GM21381 (cell line): ENCODE data around the gene NUP210L.

Source experiments
- ATAC-seq: cut with Tn5 transposase; IDR thresholded peaks from one replicate; pipeline ENCODE4 v1.9.1; 2021; ENCODE audit warnings: mild to moderate bottlenecking, moderate library complexity; ENCODE audit not compliant: unreplicated experiment

Gene NUP210L

GRCh38 chr1:153968000-153968363, 186.9 kb downstream of the NUP210L start:
- ATAC-seq, result no peak

DNA sequence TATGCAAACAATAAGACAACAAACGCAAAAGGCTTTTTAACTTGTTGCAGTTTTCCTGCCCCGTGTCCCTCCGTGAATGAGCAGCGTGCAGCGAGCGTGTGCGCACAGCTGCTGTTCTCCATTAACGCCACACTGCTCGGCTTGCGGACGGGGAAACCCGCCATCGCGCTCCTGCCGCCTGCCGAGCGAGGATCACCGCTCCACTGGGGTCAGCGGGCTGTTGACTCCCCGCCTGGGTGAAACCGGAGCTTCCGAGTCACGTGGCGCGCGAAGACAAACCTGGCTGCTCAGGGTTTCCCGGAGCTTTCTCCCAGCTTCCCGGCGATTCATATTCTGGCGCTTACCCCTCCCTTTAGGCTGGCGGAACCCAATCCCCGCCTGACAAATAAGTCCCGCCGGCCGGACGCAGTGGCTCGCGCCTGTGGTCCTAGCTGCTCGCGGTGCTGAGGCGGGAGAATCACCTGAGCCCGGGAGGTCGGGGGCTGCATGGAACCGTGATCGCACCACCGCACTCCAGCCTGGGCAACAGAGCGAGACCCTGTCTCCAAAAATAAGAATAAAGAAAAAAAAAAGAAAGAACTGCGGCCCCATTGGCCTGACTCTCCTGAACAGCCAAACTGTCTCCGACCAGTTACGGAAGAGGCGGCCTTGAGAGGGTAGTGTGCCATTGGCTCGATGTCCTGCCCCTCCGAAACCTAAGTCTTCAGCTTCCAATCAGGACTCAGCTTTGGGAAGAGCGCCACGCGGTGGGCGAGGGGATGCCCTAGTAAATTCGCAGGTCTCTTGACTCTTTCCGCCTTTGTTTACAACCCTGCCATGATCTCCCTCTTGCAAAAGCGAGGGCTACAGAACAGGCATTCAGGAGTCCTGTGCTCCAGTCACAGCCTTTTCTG, 187.5 kb downstream of the NUP210L start, which contains the start of gene CREB3L4:
TSS of gene CREB3L4 (plus strand) at position 796 of the 893 bp plus-strand sequence. CDS start 624 bp downstream, outside the sequence.
- peak; percentile 65 for ATAC-seq

DNA sequence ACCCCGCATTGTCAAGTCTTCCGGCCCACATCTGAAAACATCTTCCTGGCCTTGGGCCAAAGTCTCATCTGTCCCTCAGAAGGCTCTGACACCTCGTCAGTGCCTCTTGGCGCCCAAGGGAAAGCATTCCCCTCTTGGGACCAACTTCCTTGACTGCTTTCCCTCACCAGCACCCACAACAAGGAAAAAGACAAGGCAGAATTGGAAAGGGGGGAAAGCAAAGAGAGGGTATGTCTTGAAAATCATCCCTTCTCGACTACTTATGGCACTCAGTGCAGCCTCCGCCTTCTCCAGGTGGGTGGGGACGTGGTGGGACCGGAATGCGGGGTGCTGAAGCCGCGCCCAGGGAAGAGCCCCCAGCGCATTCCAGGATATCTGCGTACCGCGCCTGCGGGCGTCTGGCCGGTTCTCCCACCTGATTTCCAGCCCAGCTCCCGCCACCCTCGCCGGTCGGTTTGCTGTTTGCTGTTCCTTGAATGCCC, 191.0 kb downstream of the NUP210L start:
- no peak for ATAC-seq

GRCh38 chr1:153963030-153963849, 191.6 kb downstream of the NUP210L start, which contains the start of gene SLC39A1:
SLC39A1 (minus strand) TSS chr1:153963537; CDS start chr1:153962715, 822 bp downstream.
- ATAC-seq, result peak; percentile 50

DNA sequence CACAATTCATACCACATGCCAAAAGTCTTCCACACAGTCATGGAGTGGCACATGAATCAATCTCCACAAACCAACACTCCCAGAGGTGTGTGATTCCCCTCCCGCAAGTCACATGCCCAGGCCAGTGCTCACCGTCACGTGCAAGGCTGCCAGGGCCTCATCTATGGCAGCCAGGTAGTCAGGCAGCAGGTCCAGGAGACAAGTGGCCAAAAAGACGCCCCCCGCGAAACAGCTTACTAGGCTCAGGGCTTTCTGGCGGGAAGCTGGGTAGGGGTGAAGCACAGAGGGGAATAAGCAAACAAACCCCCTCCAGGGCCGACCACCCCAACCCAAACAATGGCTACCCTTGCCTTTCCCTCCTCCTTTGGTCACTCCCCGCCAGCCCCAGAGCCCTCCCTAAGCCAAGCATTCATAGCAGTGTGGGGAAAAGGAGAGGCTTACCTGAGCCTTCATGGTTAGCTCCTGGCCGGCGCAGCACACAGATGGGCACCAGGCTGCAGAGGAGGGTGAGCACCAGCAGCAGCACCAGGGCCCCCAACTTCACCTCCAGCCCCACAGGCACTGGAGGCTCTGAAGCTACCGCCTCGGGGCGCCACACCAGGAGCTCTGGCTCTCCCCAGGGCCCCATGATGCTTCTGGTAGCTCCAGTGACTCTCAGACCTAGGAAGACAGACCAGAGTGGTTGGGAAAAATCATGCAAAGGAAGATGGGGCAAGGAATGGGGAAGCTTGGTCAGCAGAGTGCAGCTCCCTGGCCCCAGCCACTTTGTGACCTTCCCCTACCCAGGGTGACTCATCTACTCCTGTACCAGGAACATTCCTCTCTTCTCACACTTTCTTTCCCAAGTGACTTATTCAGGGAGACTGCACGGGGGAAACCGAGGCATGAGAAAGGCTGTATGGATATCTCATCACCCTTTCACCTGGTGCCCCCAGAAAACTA, 192.5 kb downstream of the NUP210L start:
- no peak for ATAC-seq

- no peak for ATAC-seq
Measured at GRCh38 chr1:153961421-153961820, 193.5 kb downstream of the NUP210L start.

- no peak for ATAC-seq
Measured at GRCh38 chr1:153960206-153960605, 194.7 kb downstream of the NUP210L start.

GRCh38 chr1:153959454-153959853, 195.4 kb downstream of the NUP210L start:
- ATAC-seq, result no peak

- ATAC-seq, result no peak
Measured at GRCh38 chr1:153958961-153959260, 196.0 kb downstream of the NUP210L start.

DNA sequence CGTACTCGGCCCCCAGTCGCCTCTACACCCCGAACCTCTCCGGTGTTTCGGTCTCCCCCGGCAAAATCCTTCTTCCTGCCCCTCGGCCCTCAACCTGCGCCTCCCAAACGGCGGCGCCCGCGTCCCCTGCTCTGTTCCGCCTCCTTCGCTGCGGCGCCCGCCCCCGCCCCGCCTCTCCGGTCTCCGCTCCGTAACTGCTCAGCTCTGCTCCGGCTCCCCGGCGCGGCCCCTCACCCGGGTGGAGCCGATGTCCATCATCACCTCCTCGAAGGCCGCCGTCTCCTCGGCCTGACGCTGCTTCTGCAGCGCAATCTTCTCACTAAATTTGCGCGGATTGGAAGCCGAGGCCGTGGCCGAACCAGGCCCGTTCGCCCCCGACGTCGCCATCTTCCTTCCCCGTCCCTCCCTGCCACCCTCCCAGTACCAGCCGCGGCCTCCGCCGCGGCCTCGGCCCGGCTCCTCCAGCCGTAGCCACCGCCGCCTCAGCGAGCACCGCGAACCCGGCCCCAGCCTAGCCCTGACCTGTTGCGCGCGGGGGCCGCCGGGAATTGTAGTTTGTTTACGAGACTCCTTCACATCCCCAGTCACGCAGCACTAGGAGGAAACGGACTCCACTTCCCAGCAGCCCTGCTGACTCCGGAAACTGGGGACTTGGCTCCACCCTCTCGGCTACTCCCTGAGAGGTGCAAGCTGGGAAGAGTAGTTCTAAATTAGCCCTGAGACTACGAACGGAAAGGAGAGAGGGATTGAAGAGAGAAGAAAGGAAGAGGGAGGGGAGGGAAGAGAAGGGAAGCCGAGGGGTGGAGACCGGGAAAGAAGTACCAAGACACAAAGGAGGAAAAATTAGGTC, 196.5 kb downstream of the NUP210L start, which contains the start of gene CRTC2:
TSS of gene CRTC2 (minus strand) at position 502 of the 850 bp plus-strand sequence. CDS start at position 387, 115 bp downstream.
- ATAC-seq, result peak; percentile 62

- peak; percentile 7 for ATAC-seq
Measured at GRCh38 chr1:153957744-153958110, 197.1 kb downstream of the NUP210L start.

- ATAC-seq, result no peak
Measured at GRCh38 chr1:153956997-153957715, 197.7 kb downstream of the NUP210L start.

DNA sequence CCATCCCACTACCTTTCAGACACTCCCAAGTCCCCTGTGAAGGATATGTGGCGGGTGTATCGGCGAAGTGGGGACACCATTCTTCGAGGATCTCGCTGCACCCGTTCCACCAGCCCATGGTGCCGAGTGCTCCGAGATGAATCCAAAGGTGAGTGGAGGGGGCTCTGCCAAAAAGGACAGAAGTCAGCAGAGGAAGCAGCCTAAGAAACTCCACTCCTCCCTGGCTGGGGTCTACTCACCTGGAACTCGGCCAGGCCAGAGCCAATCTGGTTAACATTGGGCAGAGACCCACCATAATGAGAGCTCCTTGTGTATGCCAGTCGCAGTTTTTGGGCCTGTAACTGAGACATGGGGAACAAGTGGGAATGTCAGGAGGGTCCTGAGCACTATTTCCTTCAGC, 200.0 kb downstream of the NUP210L start:
- no peak for ATAC-seq

GRCh38 chr1:153953859-153954365, 201.0 kb downstream of the NUP210L start:
- no peak for ATAC-seq

GRCh38 chr1:153951801-153952200, 203.1 kb downstream of the NUP210L start:
- ATAC-seq, result no peak

DNA sequence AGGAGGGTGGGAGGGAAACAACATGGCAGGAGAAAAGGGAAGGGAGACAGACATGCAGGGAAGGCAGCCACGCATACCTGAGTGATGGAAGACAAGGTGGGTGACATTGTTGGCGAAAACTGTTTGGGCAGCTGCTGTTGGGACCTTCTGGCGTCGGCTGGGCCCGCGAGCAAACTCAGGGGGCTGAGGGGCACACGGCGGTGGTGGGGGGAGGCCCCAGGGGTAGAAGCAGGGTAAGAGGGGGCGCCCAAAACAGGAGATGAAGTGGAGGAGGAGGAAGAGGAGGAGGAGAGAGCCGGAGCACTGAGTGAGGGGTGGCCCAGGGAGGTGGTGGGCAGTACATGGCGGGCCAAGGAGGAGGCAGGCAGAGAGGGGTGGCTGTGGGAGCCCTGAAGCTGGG, 203.7 kb downstream of the NUP210L start:
- ATAC-seq, result no peak

DNA sequence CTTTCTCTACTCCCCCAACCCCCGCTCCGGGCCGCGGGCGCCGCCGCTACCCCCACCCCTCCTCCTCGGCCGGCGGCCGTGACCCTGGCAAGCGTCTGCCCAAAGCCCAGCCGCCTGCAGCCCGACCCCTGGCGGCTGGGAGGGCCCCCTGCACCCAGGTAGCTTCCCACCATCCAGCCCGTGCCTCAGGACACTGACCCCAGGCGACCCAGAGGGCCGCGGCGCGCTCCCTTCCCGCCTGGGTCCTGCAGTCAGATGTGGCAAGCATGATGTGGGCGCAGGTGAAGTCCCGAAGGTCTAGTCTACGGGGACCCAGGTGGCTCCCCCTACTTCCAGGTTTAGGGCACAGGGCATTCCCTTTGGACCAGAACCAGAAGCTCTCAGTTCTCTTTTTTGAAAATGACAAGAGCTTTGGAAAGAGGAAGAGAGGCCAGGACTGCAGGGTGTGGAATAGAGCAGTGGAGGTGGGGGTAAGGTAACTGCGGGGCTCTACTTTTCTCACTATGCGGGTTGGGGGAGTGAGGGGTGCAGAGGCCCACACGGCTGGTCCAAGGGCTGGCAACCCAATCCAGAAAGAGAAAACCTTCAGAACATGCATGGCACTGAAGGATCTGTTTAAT, 208.1 kb downstream of the NUP210L start, which contains the start of gene DENND4B:
TSS of gene DENND4B (minus strand) at position 97 of the 620 bp plus-strand sequence. CDS start 2,344 bp downstream, outside the sequence.
- ATAC-seq, result peak; percentile 67
